Stimulated activated CD8-positive, alpha-beta memory T cell treated with anti-CD3 and anti-CD28 coated beads, Interleukin-12 subunit alpha, Interleukin-12 subunit beta, amount 100 ng/mL, for 24 hours (primary cell): ENCODE data around the gene ELAPOR1.
A peak's percentile ranks its signal among the peaks of the same experiment; 100 is the strongest.

Experiments
- DNase-seq: peaks from one replicate; pipeline ENCODE4 v3.0.0-alpha.2; 2020; ENCODE audit errors: extremely low read depth

ELAPOR1 gene

GRCh38 chr1:109096120-109096519, 17.8 kb upstream of the ELAPOR1 start:
- no peak for DNase-seq

- peak; percentile 88 for DNase-seq
Observed at GRCh38 chr1:109099938-109100773, 13.8 kb upstream of the ELAPOR1 start.

DNA sequence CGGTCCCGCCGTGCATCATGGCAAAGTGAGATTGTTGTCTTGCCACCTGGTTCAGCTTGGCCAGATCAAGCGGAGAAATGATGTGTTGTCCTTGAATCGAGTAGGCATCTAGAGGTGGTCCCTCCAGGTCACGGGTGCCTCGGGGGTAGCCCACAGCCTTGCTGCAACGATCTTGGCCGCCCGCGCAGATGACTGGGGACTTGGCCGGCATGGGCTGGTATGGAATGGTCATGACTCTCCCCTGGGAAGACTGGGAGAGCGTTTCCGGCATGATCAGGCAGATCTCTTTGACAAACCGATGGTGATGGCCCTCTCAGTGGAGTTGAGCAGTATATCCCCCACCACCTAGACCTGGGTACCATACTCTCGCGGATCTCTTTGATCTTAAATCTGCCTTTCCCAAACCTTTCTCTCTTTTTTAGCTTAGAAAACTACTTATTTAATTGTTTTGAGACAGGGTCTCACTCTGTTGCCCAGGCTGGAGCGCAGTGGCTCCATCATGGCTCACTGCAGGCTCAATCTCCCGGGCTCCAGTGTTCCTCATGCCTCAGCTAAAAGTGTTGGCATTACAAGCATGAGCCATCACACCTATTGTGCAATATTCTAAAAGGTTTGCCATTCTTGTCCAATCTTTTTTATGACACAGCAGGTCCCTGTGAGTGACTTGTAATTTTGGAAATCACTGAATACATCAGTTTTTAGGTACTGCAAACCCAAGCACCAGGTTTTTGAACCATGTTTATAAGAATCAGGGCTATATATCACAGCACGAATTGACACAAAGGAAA, 9.4 kb upstream of the ELAPOR1 start:
- no peak for DNase-seq

GRCh38 chr1:109105881-109106280, 8.0 kb upstream of the ELAPOR1 start:
- DNase-seq = no peak

GRCh38 chr1:109107785-109108184, 6.1 kb upstream of the ELAPOR1 start:
- no peak for DNase-seq

- no peak for DNase-seq
Observed at GRCh38 chr1:109109906-109110305, 4.0 kb upstream of the ELAPOR1 start.

DNA sequence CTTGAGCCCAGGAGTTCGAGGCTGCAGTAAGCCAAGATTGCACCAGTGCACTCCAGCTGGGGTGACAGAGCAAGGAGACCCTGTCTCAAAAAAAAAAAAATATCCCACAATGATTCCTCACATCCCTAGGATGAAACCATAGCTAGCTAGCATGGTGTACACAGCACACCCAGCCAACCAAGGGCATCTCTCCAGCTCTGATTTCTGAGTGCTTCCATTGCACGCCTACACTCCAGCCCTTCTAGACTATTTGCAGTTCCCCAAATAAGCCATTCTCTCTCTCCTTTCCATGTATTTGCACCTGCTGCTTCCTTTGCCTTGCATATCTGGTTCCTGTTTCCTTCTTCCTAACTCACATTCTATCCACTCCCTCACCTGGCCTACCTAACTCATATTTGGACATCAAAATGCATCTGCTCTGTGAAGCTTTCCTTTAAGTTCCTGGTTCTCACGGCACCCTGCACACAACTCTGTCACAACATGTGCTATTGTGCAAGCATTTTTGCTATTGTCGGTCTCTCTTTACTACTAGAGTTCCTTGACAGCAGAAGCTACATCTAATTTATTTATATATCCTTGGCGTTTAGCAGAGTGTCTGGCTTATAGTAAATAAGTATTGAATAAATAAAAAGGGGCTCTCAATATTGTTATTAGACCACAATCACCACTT, 2.4 kb upstream of the ELAPOR1 start:
- no peak for DNase-seq

DNA sequence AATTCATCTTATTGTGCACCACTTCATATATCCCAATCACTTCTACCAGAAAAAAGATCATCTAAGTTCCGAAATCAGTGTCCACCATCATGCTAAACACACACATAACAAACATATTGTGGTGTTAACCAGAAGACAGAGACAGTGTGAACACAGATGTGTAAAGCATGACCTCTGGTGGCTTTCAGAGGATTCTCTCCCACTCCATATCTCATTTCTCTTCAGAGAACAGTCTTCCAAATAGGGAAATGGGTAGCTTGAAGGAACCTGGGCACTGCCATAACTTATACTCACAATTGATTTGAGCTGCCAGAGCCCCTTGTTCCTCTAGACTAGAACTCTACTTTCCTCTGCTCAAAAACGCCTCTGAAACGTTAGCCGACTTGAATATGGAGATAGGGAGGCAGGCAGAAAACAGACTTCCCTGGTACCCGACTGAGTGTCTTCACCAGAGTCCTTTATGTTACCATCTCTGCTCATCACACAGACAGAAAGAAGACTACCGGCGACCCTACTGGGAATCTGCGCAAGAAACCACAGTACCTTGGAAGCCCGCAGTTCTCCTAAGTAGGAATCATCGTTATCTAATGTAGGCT, 1.8 kb upstream of the ELAPOR1 start:
- DNase-seq = no peak

DNA sequence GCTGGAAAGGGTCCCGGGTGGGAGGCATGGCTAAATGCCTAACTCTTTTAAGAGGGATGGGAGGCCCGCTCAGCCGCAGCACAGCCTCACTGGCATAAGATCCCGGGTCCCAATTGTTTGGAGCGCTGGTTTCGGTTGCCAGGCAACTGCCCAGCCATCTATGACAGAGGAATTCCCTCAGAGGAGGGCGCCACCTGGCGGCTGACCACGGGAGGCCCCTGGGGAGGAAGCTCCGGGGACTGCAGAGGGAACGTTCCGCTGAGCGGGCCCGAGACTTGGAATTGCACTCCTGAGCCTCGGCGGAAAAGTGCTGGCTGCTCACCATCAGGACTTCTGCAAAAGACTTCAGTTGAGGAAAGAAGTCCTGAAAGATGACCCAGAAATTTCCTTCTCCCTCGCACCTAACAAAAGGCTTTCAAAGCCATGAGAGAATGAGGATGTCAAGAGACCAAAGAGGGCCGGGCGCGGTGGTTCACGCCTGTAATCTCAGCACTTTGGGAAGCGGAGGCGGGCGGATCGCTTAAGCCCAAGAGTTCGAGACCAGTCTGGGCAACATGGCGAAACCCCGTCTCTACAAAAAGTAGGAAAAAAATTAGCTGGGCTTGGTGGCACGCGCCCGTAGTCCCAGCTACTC, 1.1 kb upstream of the ELAPOR1 start:
- peak; percentile 66 for DNase-seq

- no peak for DNase-seq
Observed at GRCh38 chr1:109114342-109114674, 393 bp downstream of the ELAPOR1 start.

DNA sequence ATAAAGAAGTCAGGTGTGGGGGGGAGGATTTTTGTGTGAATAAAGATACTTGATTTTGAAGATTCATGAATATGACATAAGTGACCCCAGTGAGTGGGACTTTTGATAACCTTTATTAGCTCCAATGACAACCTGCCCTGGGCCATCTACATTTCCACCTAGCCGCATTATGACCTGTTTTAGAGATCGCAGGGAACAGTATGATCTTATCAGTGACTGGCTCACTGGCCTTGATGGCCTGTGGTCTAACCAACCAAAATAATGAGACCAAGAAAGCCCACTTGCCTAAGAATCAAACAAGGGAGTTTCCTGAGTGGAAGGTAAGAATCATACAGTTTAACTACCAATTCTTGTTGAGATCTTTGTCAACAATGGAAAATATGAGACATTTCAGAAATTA, 1.8 kb downstream of the ELAPOR1 start:
- no peak for DNase-seq

GRCh38 chr1:109116286-109116685, 2.4 kb downstream of the ELAPOR1 start:
- DNase-seq = no peak

DNA sequence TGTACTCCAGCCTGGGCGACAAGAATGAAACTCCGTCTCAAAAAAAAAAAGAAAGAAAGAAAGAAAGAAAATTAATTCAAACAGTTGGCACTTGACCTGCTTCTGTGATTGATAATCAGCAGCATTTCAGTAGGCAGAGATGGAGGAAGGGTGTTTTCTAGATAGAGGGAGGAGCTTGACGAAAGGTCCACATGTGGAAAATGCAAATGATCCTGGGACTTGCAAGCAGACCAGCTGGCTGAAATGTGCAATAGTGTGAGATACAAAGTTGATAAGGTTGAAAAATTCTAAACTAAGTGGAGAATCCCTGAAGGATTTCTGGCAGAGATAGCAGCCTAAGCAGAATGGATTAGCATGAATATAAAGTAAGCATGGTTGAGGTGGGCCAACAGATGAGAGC, 4.2 kb downstream of the ELAPOR1 start:
- no peak for DNase-seq

DNA sequence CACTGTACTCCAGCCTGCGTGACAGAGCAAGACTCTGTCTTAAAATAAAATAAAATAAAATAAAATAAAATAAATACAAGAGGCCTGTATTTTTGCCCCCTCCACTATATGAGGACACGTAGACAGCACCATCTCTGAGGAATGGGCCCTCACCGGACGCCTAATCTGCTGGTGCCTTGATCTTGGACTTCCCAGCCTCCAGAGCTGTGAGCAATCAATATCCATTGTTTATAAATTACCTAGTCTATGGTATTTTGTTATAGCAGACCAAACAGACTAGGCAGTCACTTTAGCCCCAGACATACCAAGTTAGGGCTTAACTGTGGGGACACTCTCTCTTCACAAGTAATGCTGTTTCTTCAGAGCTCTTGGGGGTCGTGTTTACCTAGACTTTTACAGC, 6.4 kb downstream of the ELAPOR1 start:
- DNase-seq = no peak

DNA sequence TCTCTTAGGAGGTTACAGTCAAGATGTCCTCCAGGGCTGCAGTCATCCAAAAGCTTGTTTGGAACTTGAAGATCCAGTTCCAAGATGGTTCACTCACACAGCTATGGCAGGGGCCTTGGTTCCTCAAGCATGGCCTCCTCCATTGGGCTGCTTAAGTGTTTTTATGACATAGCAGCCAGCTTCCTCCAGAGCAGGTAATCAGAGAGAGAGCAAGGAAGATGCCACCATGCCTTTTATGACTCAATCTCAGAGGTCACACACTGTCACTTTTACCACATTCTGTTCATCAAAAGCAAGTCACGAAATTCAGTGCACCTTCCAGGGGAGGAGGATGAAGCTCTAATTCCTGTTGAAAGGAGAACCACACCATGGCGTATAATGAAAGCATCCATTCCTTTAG, 17.1 kb downstream of the ELAPOR1 start:
- DNase-seq = no peak

DNA sequence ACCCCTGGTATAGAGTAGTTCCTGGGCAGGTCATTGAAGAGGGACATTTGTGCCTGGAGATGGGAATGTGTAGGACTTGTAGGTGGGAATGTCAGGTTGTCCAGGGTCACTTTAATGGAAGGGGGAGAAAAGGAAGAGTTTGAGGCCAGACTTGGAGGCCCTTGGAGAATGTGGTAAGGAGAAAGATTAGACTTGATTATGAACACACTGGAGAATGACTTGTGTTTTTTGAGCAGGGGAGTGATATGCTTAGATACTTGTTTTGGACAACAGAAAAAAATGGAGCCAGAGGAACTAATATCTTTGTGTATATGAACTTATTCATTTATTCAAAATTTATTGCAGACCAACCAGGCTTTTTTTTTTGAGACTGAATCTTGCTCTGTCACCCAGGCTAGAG, 17.9 kb downstream of the ELAPOR1 start:
- no peak for DNase-seq

DNA sequence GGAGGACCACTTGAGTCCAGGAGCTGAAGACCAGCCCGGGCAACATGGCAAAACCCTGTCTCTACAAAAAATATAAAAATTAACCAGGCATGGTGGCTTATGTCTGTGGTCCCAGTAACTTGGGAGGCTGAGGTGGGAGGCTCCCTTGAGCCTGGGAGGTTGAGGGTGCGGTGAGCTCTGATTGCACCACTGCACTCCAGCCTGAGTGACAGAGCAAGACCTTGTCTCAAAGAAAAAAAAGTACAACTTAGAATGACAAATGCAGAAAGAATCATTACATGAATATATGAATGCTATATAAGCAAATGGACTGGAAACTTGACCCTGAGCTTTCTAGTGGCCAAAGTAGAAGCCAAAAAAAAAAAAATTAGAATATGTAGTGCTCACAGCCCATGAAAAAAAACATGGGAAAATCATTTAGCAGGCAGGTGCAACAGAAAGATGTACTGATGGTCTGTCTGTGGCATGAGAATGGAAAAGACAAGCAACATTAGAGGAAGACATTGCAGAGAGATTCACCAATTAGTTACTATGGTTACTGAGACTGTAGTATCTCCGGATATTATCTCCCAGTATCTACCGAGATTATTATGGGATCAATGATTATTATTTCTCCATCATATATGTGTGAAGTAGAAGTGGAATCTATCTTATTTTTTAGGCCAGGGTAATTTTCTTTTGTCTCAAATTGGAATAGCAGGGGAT, 19.2 kb downstream of the ELAPOR1 start:
- no peak for DNase-seq

DNA sequence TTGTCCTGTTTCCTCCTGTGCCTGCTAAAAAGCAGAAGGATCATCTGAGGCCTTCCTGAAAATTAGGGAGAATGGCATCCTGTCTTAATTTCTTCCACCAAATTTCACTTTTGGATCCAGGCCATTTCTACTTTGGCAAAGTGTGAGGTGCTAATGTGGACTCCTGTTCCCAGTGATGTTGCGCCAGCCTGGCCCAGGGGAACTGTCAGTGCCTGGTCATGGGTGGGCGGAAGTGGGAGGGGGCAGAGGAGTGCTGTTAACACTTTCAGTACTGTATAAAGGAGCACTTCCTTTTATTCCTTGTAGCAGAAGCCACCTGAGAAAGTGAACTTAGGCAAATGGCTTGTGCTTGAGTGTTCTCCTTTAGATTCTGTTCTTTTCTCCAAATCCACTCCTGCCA, 19.9 kb downstream of the ELAPOR1 start:
- DNase-seq = no peak

GRCh38 chr1:109134423-109134822, 20.5 kb downstream of the ELAPOR1 start:
- no peak for DNase-seq

GRCh38 chr1:109135940-109136339, 22.0 kb downstream of the ELAPOR1 start:
- DNase-seq = no peak

DNA sequence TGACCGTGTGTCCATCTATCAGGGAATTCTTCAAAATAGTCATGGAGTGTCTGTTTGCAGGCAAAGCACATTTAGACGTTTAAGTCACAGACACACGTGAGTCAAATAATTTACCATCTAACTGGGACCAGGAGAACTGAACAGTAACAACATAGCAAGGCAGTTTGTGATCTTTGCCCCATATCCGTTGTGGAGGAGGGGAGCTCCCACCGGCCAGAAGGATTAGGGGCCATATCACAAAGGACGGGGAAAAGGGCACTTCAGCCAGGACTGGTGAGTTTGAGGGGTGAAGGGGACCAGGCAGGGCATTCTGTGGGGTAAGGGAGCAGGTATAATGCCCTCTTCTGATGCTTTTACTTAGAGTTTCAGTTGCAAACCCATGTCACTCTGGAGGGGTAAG, 22.9 kb downstream of the ELAPOR1 start:
- no peak for DNase-seq
